ENCODE results near the gene CARD19. TPM values are rescaled to one million over a fixed set of nuclear protein-coding genes. Genes with fewer than 3 reads are reported as not detected.
A peak's percentile ranks its signal among the peaks of the same experiment; 100 is the strongest.

CARD19 gene
- total RNA-seq, 4 donors from 2014 or later = 16.2 to 37.8 (median 29.0) TPM

- 72 to 85% methylated on average over 3 to 8 of the region's 8 CpGs for WGBS, 2 donors
- no peak overlapping the region for H3K4me3 ChIP-seq
These were observed 35.2 kb upstream of the CARD19 start for GRCh38 chr9:93060746-93061259.

GRCh38 chr9:93061260-93061751 lies 34.7 kb upstream of the CARD19 start:
- Histone ChIP-seq H3K27me3 (peaks cover 0 to 3% (median 0%) of the 10 kb centered on the region in 4 donors), H3K4me3 (no peak overlapping the region), H3K36me3 (no peaks in the 10 kb centered on the region), H3K4me1 (peaks cover 13 to 58% (median 19%) of the 10 kb centered on the region in 3 donors), H3K9me3 (no peaks in the 10 kb centered on the region), H3K27ac (no peak overlapping the region)
- no peak for DNase-seq
- TF ChIP-seq, protein P1, sequence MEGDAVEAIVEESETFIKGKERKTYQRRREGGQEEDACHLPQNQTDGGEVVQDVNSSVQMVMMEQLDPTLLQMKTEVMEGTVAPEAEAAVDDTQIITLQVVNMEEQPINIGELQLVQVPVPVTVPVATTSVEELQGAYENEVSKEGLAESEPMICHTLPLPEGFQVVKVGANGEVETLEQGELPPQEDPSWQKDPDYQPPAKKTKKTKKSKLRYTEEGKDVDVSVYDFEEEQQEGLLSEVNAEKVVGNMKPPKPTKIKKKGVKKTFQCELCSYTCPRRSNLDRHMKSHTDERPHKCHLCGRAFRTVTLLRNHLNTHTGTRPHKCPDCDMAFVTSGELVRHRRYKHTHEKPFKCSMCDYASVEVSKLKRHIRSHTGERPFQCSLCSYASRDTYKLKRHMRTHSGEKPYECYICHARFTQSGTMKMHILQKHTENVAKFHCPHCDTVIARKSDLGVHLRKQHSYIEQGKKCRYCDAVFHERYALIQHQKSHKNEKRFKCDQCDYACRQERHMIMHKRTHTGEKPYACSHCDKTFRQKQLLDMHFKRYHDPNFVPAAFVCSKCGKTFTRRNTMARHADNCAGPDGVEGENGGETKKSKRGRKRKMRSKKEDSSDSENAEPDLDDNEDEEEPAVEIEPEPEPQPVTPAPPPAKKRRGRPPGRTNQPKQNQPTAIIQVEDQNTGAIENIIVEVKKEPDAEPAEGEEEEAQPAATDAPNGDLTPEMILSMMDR (IDR thresholded peaks at IDR 0.05) = no peak
- no peak for TF ChIP-seq POLR2A (IDR thresholded peaks at IDR 0.05)
- intact Hi-C loops (cut with DNase I) = no loop called here
- 77 to 80% methylated on average over 2 to 3 of the region's 4 CpGs for WGBS, 2 donors

More at GRCh38 chr9:93060746-93061259, 35.2 kb upstream of the CARD19 start:
- DNase-seq = no peak
- intact Hi-C loops (cut with DNase I) = no loop called here
- TF ChIP-seq, protein P1 (IDR thresholded peaks at IDR 0.05) = no peak
- no peak for TF ChIP-seq POLR2A (IDR thresholded peaks at IDR 0.05)
- H3K27me3 ChIP-seq = peaks cover 0 to 3% (median 0%) of the 10 kb centered on the region in 4 donors
- H3K9me3 ChIP-seq = no peaks in the 10 kb centered on the region
- no peaks in the 10 kb centered on the region for H3K36me3 ChIP-seq
- H3K27ac ChIP-seq = no peak overlapping the region
- H3K4me1 ChIP-seq = peaks cover 13 to 58% (median 19%) of the 10 kb centered on the region in 3 donors

DNA sequence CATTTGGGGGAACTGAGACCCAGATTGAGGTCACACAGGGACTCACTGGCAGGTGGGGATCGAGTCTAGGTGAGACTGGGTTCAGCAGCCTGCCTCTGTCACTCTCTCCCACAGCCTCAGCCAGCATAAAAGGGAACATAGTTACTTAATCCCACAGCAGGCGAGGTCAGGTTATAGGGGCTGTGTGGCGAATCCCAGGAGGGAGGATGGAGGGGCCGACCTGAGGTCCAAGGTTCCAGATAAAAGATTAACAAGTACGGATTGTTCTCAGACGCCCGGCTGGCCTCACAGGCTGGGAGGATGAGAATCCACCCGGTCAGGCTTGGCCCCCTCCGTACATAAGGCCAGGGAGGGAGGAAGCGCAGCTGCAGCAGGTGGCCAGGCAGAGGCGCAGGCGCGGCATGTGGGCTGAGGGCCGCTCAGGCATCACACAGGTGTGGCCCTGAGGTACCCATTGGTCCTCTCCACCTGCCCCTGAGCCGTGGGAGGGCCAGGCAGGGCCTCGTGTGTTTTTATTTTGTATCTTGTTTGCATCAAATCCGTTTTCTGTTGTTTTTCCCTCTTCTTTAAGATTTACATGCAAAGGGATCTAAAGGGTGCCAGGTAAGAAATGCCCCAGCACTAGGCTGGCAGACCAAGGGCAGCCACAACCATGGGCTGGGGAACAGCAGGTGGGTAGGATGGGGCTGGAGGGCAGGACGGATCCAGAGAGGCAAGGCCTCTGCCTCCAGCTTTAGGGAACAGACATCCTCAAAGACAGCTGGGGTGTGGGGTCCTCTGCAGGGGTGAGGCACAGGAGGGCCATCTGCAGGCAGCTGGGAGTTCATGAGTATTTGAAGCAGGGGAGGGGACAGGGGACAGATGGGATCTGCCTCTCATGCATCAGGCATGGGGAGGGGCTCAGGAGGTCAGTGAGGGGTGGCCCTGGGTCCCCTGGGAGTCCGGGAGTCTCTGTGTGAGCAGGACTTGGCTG lies 33.9 kb upstream of the CARD19 start:
- 74 to 81% methylated on average over 19 of the region's 19 CpGs for WGBS, 2 donors
- no peak for DNase-seq
- intact Hi-C loops (cut with DNase I) = no loop called here

DNA sequence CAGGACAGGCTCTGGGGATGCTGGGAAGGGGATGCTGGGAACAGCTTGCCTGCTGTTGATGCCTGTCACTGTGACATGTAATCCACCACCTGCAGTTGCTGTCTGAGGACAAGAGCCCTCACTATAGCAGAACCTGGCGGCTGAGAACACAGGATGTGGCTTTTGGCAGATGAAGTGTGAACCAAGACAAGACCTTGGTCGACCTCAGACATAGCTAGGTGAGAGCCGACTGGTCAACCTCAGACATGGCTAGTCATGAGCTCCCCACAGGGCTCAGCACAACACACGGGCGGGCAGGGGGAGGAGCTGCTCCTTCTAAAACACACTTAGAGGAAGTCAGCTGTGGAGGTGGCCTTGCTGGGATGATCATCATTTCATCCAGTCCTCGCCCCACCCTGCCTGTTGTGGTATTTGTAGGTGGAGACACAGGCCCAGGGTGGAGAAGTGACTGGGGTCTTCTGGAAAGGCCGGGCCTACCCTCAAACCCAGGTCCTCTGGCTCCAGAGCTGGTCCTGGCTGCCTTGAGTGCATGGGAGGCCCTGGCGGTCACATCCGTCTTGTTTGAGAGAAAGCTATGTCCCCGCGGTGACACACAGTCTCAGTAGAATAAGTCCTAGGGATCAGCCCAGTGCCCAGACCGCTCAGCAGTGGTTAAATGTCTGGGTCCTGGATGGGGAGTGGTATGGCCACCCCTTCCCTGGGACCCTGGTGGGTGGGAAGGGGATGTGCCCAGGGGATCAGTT lies 31.5 kb upstream of the CARD19 start:
- peak; percentile 22 for DNase-seq
- intact Hi-C loops (cut with DNase I) = no loop called here
- H3K27me3 ChIP-seq = no peaks in the 10 kb centered on the region
- peak in 1 of 4 donors; percentile 30 for TF ChIP-seq POLR2A (IDR thresholded peaks at IDR 0.05)
- TF ChIP-seq, protein P1 (IDR thresholded peaks at IDR 0.05) = no peak
- no peaks in the 10 kb centered on the region for H3K36me3 ChIP-seq
- H3K9me3 ChIP-seq = no peaks in the 10 kb centered on the region
- peak overlapping the region in 2 of 4 donors; percentile 58 to 65 for H3K27ac ChIP-seq
- peaks cover 0 to 40% (median 10%) of the 10 kb centered on the region in 3 donors for H3K4me1 ChIP-seq
- H3K4me3 ChIP-seq = no peak overlapping the region
- WGBS, 2 donors = 60 to 73% methylated on average over 1 to 4 of the region's 12 CpGs

More for the DNA sequence above, 33.9 kb upstream of the CARD19 start:
- H3K27ac ChIP-seq = no peak overlapping the region
- H3K27me3 ChIP-seq = peaks cover 0 to 3% (median 0%) of the 10 kb centered on the region in 4 donors
- no peaks in the 10 kb centered on the region for H3K36me3 ChIP-seq
- H3K4me3 ChIP-seq = no peak overlapping the region
- peaks cover 13 to 58% (median 19%) of the 10 kb centered on the region in 3 donors for H3K4me1 ChIP-seq
- TF ChIP-seq POLR2A (IDR thresholded peaks at IDR 0.05) = no peak
- TF ChIP-seq, protein P1 (IDR thresholded peaks at IDR 0.05) = no peak
- no peaks in the 10 kb centered on the region for H3K9me3 ChIP-seq
